ENCODE measurements around the gene MSS51. TPM values are rescaled to one million over a fixed set of nuclear protein-coding genes. Genes with fewer than 3 reads are reported as not detected.
A peak's percentile ranks its signal among the peaks of the same experiment; 100 is the strongest.

The MSS51 gene
- total RNA-seq, 1 donor, result 2.5 TPM

DNA sequence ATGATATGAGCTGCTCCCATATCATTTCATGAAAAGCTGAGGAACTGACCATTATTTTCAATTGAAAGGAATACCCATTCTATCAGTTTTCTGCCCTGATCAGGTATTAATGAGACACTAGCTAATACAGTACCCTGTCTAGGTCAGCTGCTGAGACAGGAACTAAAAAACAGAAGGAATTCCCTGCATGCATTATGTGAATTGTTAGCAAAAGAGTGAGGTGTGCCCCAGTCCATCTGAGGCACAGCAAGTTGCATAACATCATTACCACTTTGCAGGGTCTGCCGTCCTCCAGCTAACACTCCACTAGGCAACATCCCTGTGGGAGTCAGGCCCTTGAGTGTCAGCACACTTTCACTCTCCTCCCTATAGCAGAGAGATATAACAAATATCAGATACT is 11.1 kb upstream of the MSS51 start:
- H3K4me3 ChIP-seq (ENCODE audit: low read depth, low read length), result no peak overlapping the region
- TF ChIP-seq, protein P1, sequence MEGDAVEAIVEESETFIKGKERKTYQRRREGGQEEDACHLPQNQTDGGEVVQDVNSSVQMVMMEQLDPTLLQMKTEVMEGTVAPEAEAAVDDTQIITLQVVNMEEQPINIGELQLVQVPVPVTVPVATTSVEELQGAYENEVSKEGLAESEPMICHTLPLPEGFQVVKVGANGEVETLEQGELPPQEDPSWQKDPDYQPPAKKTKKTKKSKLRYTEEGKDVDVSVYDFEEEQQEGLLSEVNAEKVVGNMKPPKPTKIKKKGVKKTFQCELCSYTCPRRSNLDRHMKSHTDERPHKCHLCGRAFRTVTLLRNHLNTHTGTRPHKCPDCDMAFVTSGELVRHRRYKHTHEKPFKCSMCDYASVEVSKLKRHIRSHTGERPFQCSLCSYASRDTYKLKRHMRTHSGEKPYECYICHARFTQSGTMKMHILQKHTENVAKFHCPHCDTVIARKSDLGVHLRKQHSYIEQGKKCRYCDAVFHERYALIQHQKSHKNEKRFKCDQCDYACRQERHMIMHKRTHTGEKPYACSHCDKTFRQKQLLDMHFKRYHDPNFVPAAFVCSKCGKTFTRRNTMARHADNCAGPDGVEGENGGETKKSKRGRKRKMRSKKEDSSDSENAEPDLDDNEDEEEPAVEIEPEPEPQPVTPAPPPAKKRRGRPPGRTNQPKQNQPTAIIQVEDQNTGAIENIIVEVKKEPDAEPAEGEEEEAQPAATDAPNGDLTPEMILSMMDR (IDR thresholded peaks at IDR 0.05; ENCODE audit: insufficient read depth, low read length), result no peak
- DNase-seq (ENCODE audit: low read depth), result no peak

DNA sequence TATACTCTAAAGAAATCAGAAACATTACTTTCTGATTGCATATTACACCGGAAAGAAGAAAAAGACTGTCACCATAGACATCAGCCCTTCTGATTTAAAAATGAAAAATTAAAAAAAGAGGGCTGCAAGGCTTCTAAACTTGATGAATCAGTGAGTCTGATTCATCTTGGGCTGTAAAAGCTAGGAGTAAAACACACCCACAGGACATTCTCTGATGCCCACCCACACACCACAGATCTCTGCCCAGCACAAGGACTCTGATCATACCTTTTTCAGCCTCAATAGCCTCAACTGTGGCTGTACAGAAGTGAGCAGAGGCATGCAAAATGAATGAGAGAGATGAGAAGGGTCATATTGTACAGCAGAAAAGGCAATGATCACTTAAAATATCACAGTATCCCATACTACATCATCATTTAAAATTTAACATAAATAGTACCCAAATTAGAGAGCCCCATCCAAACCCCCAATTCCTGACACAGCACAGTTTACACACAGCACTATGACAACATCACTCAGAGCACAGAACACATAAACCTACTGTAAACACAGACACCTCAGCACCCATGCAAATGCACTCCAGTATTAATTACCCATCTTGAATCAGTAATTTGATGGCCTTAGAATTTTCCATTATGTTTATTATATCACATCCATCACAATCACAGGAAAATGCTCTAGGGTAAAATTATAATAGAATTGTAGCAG is 6.4 kb upstream of the MSS51 start:
- H3K4me3 ChIP-seq (ENCODE audit: low read depth, low read length), result no peak overlapping the region
- peak; percentile 51 for DNase-seq (ENCODE audit: low read depth)
- TF ChIP-seq, protein P1 (IDR thresholded peaks at IDR 0.05; ENCODE audit: insufficient read depth, low read length), result no peak

DNA sequence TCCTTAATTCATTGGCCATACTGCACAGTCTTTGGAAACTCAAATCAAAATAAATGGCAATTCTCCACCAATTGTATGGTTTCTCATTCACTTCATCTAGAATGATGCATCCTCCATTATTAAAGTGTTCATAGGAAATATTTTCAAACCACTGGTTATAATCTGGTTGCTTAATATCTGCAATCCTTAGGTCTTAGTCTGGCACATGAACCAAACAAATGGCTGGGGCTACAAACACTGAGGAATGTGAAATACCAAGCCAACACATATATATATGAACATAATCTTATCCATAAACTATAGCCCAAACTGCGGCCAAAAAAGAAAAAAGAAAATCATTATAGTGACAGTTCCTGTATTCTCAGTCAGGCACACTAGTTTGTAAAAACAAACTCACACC is 5.7 kb upstream of the MSS51 start:
- DNase-seq (ENCODE audit: low read depth), result peak; percentile 48
- TF ChIP-seq, protein P1 (IDR thresholded peaks at IDR 0.05; ENCODE audit: insufficient read depth, low read length), result no peak
- H3K4me3 ChIP-seq (ENCODE audit: low read depth, low read length), result no peak overlapping the region

DNA sequence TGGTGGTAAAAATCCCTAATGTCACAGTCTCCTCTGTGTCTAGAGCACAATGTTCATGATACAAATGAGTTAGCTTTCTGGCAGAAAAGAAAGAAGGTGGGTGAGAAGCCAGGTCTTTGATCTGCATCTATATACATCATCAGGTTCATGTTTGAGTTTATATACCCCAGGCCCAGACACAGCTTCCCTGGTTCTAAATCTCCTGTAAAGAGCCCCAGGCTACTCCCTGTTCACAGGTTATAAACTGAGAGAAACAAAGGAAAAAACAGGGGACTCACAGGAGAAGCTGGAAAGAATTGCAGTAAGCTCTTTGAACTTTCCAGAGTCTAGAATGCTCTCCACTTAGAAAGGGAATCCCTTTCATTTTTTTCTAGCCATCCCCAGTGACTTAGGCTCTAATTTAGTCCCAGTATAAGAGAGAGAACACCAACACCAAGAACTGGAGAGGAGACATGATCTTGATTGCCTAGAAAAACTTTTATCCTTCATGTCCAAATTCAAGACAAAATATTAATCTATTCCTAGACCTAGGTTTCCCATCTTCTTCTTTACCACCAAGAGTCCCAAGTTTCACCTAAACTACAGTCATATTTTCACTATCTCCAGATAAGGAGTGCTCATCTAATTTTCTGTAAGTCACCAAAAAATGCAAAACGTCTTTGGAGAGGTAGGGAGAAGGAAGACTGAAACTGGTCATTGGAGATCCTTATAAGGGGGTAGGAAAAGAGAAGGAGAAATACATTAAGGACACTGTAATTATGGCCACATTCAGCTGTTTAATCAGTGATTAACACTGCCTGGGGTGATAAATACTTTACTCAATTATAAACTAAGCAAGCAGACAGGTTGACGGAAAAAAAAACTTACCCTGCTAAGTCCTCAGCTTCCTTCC is 469 bp downstream of the MSS51 start:
- TF ChIP-seq, protein P1 (IDR thresholded peaks at IDR 0.05; ENCODE audit: insufficient read depth, low read length), result no peak
- H3K4me3 ChIP-seq (ENCODE audit: low read depth, low read length), result no peak overlapping the region
- DNase-seq (ENCODE audit: low read depth), result no peak

DNA sequence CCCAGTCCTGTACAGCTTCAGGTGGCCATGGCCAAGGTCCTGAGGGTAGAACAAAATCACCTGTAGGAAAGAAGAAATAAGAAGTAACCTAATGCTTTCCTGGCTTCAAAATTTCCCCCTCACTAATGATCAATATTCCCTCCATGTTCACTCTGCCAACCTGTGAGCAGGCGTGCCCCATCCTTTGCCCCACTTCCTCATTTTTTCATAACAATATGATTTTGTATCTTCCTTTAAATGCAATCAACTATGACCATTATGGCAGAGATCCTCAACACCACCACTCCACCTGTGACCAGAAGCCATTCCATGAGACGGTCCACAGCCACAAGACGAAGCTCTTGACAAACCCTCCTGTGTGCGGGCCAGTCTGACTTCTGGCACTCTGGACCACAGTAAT is 7.0 kb downstream of the MSS51 start:
- H3K4me3 ChIP-seq (ENCODE audit: low read depth, low read length), result no peak overlapping the region
- no peak for DNase-seq (ENCODE audit: low read depth)
- TF ChIP-seq, protein P1 (IDR thresholded peaks at IDR 0.05; ENCODE audit: insufficient read depth, low read length), result no peak

DNA sequence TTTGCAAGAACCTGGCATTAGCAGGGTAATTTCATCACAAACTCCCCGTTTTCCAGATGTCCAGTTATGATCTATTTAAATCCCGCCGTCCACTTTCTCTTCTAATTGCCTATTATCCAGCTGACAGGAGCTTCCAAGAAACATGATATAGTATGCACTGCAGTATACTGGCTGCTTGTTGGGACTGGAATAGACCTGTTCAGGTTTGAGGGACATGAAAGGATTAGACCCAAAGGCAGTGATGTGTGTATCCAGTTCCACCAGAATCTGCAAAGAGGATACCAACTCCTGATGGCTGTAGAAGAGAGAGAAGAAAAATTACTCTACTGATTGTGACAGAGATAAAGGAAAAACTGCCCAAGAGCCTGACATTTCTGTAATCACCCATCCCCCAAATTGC is 8.9 kb downstream of the MSS51 start:
- DNase-seq (ENCODE audit: low read depth), result no peak
- TF ChIP-seq, protein P1 (IDR thresholded peaks at IDR 0.05; ENCODE audit: insufficient read depth, low read length), result no peak
- H3K4me3 ChIP-seq (ENCODE audit: low read depth, low read length), result no peak overlapping the region

All from fibroblast of the aortic adventitia (primary cell).